CD4-positive, alpha-beta T cell treated with Interleukin-17A for 4 hours (primary cell): ENCODE results near the gene PTPRR.

Experiments
- DNase-seq: peaks from one replicate; pipeline ENCODE4 v3.0.0-alpha.2; 2020; ENCODE audit warnings: mixed read lengths

Gene PTPRR

GRCh38 chr12:70908978-70909377, 11.6 kb downstream of the PTPRR start:
- no peak for DNase-seq

- no peak for DNase-seq
Measured at GRCh38 chr12:70907412-70907811, 13.1 kb downstream of the PTPRR start.

- DNase-seq, result no peak
Measured at GRCh38 chr12:70895956-70896355, 24.6 kb downstream of the PTPRR start.

GRCh38 chr12:70892593-70892992, 27.9 kb downstream of the PTPRR start:
- DNase-seq, result no peak

GRCh38 chr12:70890895-70891832, 29.4 kb downstream of the PTPRR start:
- no peak for DNase-seq

- no peak for DNase-seq
Measured at GRCh38 chr12:70885956-70886355, 34.6 kb downstream of the PTPRR start.

- DNase-seq, result no peak
Measured at GRCh38 chr12:70883855-70884254, 36.7 kb downstream of the PTPRR start.

GRCh38 chr12:70880744-70881143, 39.8 kb downstream of the PTPRR start:
- no peak for DNase-seq

- DNase-seq, result no peak
Measured at GRCh38 chr12:70876952-70877351, 43.6 kb downstream of the PTPRR start.

- no peak for DNase-seq
Measured at GRCh38 chr12:70875628-70876027, 44.9 kb downstream of the PTPRR start.

- no peak for DNase-seq
Measured at GRCh38 chr12:70854881-70855568, 65.5 kb downstream of the PTPRR start.

- DNase-seq, result no peak
Measured at GRCh38 chr12:70854138-70854537, 66.4 kb downstream of the PTPRR start.

GRCh38 chr12:70853326-70853725, 67.2 kb downstream of the PTPRR start:
- DNase-seq, result no peak

GRCh38 chr12:70852416-70853150, 68.0 kb downstream of the PTPRR start:
- DNase-seq, result no peak

- no peak for DNase-seq
Measured at GRCh38 chr12:70849265-70849960, 71.1 kb downstream of the PTPRR start.

GRCh38 chr12:70847871-70848270, 72.7 kb downstream of the PTPRR start:
- no peak for DNase-seq

- no peak for DNase-seq
Measured at GRCh38 chr12:70845268-70845667, 75.3 kb downstream of the PTPRR start.

- no peak for DNase-seq
Measured at GRCh38 chr12:70843363-70843762, 77.2 kb downstream of the PTPRR start.

- no peak for DNase-seq
Measured at GRCh38 chr12:70842942-70843341, 77.6 kb downstream of the PTPRR start.

GRCh38 chr12:70842136-70842535, 78.4 kb downstream of the PTPRR start:
- DNase-seq, result no peak

- DNase-seq, result no peak
Measured at GRCh38 chr12:70840656-70841350, 79.7 kb downstream of the PTPRR start.

- DNase-seq, result no peak
Measured at GRCh38 chr12:70839544-70839943, 81.0 kb downstream of the PTPRR start.
